H9 (cell line): ENCODE measurements around the gene BOD1L1. TPM values are rescaled to one million over a fixed set of nuclear protein-coding genes. Genes with fewer than 3 reads are reported as not detected.

ENCODE experiments used
- DNase-seq: peaks from one replicate; pipeline ENCODE4 v3.0.0-alpha.2; 2017
- H2AFZ ChIP-seq: one replicate; pipeline ENCODE4 v1.6.1; 2013; ENCODE audit warnings: mild to moderate bottlenecking, low read length, control low read depth, moderate library complexity
- H2AK5ac ChIP-seq: 2 replicates; pipeline ENCODE4 v1.6.1; 2013; ENCODE audit warnings: low read length, control low read depth, mixed read lengths; ENCODE audit not compliant: insufficient read length
- H2BK120ac ChIP-seq: one replicate; pipeline ENCODE4 v1.6.1; 2013; ENCODE audit warnings: low read depth, mild to moderate bottlenecking, low read length, control low read depth, inconsistent platforms; ENCODE audit not compliant: poor library complexity, severe bottlenecking
- H2BK12ac ChIP-seq: 2 replicates; pipeline ENCODE4 v1.6.1; 2013; ENCODE audit warnings: low read length, control low read depth, mixed read lengths, low read depth; ENCODE audit not compliant: insufficient read length
- H2BK15ac ChIP-seq: 2 replicates; pipeline ENCODE4 v1.6.1; 2013; ENCODE audit warnings: low read depth, low read length, control low read depth
- H2BK20ac ChIP-seq: one replicate; pipeline ENCODE4 v1.6.1; 2013; ENCODE audit warnings: low read depth, mild to moderate bottlenecking, low read length, control low read depth, inconsistent platforms; ENCODE audit not compliant: poor library complexity, severe bottlenecking
- H2BK5ac ChIP-seq: 2 replicates; pipeline ENCODE4 v1.6.1; 2013; ENCODE audit warnings: low read length, control low read depth, mixed read lengths; ENCODE audit not compliant: insufficient read length
- H3K14ac ChIP-seq: 2 replicates; pipeline ENCODE4 v1.6.1; 2013; ENCODE audit warnings: low read length, control low read depth; ENCODE audit not compliant: insufficient read depth
- H3K18ac ChIP-seq: 2 replicates; pipeline ENCODE4 v1.6.1; 2013; ENCODE audit warnings: low read depth, mild to moderate bottlenecking, mixed read lengths, low read length, control low read depth; ENCODE audit not compliant: insufficient read length
- H3K23ac ChIP-seq: 2 replicates; pipeline ENCODE4 v1.6.1; 2013; ENCODE audit warnings: low read length, control low read depth, mixed read lengths, low read depth; ENCODE audit not compliant: insufficient read length
- H3K23me2 ChIP-seq: 2 replicates; pipeline ENCODE4 v1.6.1; 2013; ENCODE audit warnings: low read depth, mild to moderate bottlenecking, mixed read lengths, low read length, control low read depth; ENCODE audit not compliant: insufficient read length, poor library complexity, severe bottlenecking
- H3K27ac ChIP-seq: 2 replicates; pipeline ENCODE4 v1.5.1; 2013; ENCODE audit warnings: low read length, control low read depth, mixed read lengths, low read depth; ENCODE audit not compliant: insufficient read length
- H3K27me3 ChIP-seq: 2 replicates; pipeline ENCODE4 v1.6.1; 2013; ENCODE audit warnings: low read length, control low read depth, inconsistent platforms; ENCODE audit not compliant: insufficient read depth
- H3K4ac ChIP-seq: 2 replicates; pipeline ENCODE4 v1.6.1; 2013; ENCODE audit warnings: low read depth, mild to moderate bottlenecking, control low read depth, inconsistent platforms, low read length, moderate library complexity
- H3K4me1 ChIP-seq: 2 replicates; pipeline ENCODE4 v1.6.1; 2013; ENCODE audit warnings: low read length, control low read depth, inconsistent platforms; ENCODE audit not compliant: insufficient read depth
- H3K4me2 ChIP-seq: 2 replicates; pipeline ENCODE4 v1.6.1; 2013; ENCODE audit warnings: low read length, control low read depth, mixed read lengths; ENCODE audit not compliant: insufficient read length, insufficient read depth
- H3K56ac ChIP-seq: 2 replicates; pipeline ENCODE4 v1.6.1; 2013; ENCODE audit warnings: low read depth, mild to moderate bottlenecking, mixed read lengths, low read length, control low read depth; ENCODE audit not compliant: insufficient read length
- H3K79me1 ChIP-seq: 2 replicates; pipeline ENCODE4 v1.6.1; 2013; ENCODE audit warnings: low read depth, mild to moderate bottlenecking, moderate library complexity, low read length, control low read depth, inconsistent platforms; ENCODE audit not compliant: insufficient read depth, poor library complexity, severe bottlenecking
- H3K79me2 ChIP-seq: 2 replicates; pipeline ENCODE4 v1.6.1; 2013; ENCODE audit warnings: low read length, control low read depth, inconsistent platforms; ENCODE audit not compliant: insufficient read depth
- H3K9ac ChIP-seq: 2 replicates; pipeline ENCODE4 v1.6.1; 2013; ENCODE audit warnings: low read length, control low read depth, mixed read lengths; ENCODE audit not compliant: insufficient read length; ENCODE audit errors: extremely low read depth
- H3K9me3 ChIP-seq: one replicate; pipeline ENCODE4 v1.6.1; 2013; ENCODE audit warnings: low read depth, low read length, inconsistent platforms; ENCODE audit not compliant: control insufficient read depth
- H3T11ph ChIP-seq: one replicate; pipeline ENCODE4 v1.6.1; 2013; ENCODE audit warnings: mild to moderate bottlenecking, low read length, control low read depth, inconsistent platforms
- H4K20me1 ChIP-seq: one replicate; pipeline ENCODE4 v1.6.1; 2013; ENCODE audit not compliant: control insufficient read depth, insufficient read length, insufficient read depth
- H4K5ac ChIP-seq: 2 replicates; pipeline ENCODE4 v1.6.1; 2013; ENCODE audit warnings: low read depth, mild to moderate bottlenecking, mixed read lengths, low read length, control low read depth; ENCODE audit not compliant: insufficient read length
- H4K8ac ChIP-seq: replicated peaks from 2 replicates; pipeline ENCODE4 v1.6.1; 2013; ENCODE audit warnings: low read length, control low read depth, mixed read lengths, low read depth; ENCODE audit not compliant: insufficient read length
- H4K91ac ChIP-seq: 2 replicates; pipeline ENCODE4 v1.6.1; 2013; ENCODE audit warnings: low read depth, mild to moderate bottlenecking, moderate library complexity, mixed read lengths, low read length, control low read depth; ENCODE audit not compliant: insufficient read length
- H3K27ac Mint-ChIP-seq, 3 experiments: 2 replicates in 2 of 3; 3 replicates in 1 of 3; pipeline ENCODE4 v1.8.0; 2020 to 2021; ENCODE audit warnings: mixed read lengths in 3 of 3, mild to moderate bottlenecking in 1 of 3, moderate library complexity in 1 of 3
- H3K27me3 Mint-ChIP-seq: 2 replicates; pipeline ENCODE4 v1.8.0; 2021; ENCODE audit warnings: low read depth, mild to moderate bottlenecking, moderate library complexity, mixed read lengths
- H3K36me3 Mint-ChIP-seq, 3 experiments: 2 replicates in 2 of 3; 3 replicates in 1 of 3; pipeline ENCODE4 v1.8.0; 2020 to 2021; ENCODE audit warnings: low read depth in 3 of 3, mixed read lengths in 3 of 3; ENCODE audit not compliant: insufficient read depth in 1 of 3
- H3K4me1 Mint-ChIP-seq, 2 experiments: 2 replicates each; pipeline ENCODE4 v1.8.0; 2020; ENCODE audit warnings: mixed read lengths in 2 of 2
- H3K4me3 Mint-ChIP-seq, 2 experiments: 2 replicates in 1 of 2; 3 replicates in 1 of 2; pipeline ENCODE4 v1.8.0; 2020 to 2021; ENCODE audit warnings: mild to moderate bottlenecking in 2 of 2, mixed read lengths in 2 of 2, moderate library complexity in 1 of 2
- H3K9me3 Mint-ChIP-seq, 2 experiments: 2 replicates in 1 of 2; 3 replicates in 1 of 2; pipeline ENCODE4 v1.8.0; 2020; ENCODE audit warnings: mild to moderate bottlenecking in 2 of 2, mixed read lengths in 2 of 2, moderate library complexity in 1 of 2
- CTCF ChIP-seq: fragments of 200-600 bp; sonication (generic); conservative IDR thresholded peaks from 3 replicates; pipeline ENCODE4 v1.8.0; 2021; ENCODE audit warnings: antibody characterized with exemption, mild to moderate bottlenecking
- WGBS: extraction: QIAGEN DNeasy Blood & Tissue Kit; methylation state at CpG from one replicate; pipeline ENCODE4 v1.1.7; 2013; ENCODE audit warnings: missing lambda C conversion rate, low lambda C conversion rate, mixed read lengths; ENCODE audit not compliant: insufficient read length; ENCODE audit errors: extremely low coverage; 5-methylcytosine and 5-hydroxymethylcytosine counted together
- total RNA-seq: library from RNA; stranded (reverse); gene quantifications from 2 replicates; pipeline ENCODE4 v1.2.1, GENCODE V29; 2021

Gene BOD1L1
- total RNA-seq, 1 experiment from 2014 or later: 37.8 TPM

GRCh38 chr4:13545394-13545808 lies 82.1 kb downstream of the BOD1L1 start:
- DNase-seq: no peak
- peak overlapping the region; percentile 60 for H3K4me2 ChIP-seq
- H3K27ac ChIP-seq: no peak overlapping the region
- H3K79me2 ChIP-seq: no peaks in the 10 kb centered on the region
- H4K8ac ChIP-seq: no peak overlapping the region
- no peak overlapping the region for H3T11ph ChIP-seq
- peaks cover 61% of the 10 kb centered on the region for H3K27me3 ChIP-seq
- H3K27ac Mint-ChIP-seq: no peak overlapping the region
- H3K23me2 ChIP-seq: peaks cover 25% of the 10 kb centered on the region
- H3K27me3 Mint-ChIP-seq: peaks cover 93% of the 10 kb centered on the region
- no peak overlapping the region for H3K4ac ChIP-seq
- H3K56ac ChIP-seq: no peak overlapping the region
- peak overlapping the region; percentile 73 to 93; a peak in 4 of 5 replicates for H3K4me3 Mint-ChIP-seq
- no peak overlapping the region for H2BK20ac ChIP-seq
- peaks cover 3% of the 10 kb centered on the region for H4K20me1 ChIP-seq
- no peak overlapping the region for H2AFZ ChIP-seq
- H3K9me3 ChIP-seq: no peaks in the 10 kb centered on the region
- H2BK5ac ChIP-seq: no peak overlapping the region
- H3K4me1 Mint-ChIP-seq: peaks cover 39 to 44% of the 10 kb centered on the region in 2 experiments
- WGBS: 100% methylated on average over 1 of the region's 8 CpGs
- H3K9ac ChIP-seq: no peak overlapping the region
- no peak overlapping the region for H3K14ac ChIP-seq
- H4K91ac ChIP-seq: no peak overlapping the region
- H4K5ac ChIP-seq: no peak overlapping the region
- no peak overlapping the region for H2BK120ac ChIP-seq
- H2BK15ac ChIP-seq: no peak overlapping the region
- no peaks in the 10 kb centered on the region for H3K4me1 ChIP-seq
- no peak overlapping the region for H2BK12ac ChIP-seq
- no peak overlapping the region for H2AK5ac ChIP-seq
- H3K9me3 Mint-ChIP-seq: peaks cover 6 to 8% of the 10 kb centered on the region in 2 experiments; a peak in 4 of 5 replicates
- no peak overlapping the region for H3K23ac ChIP-seq
- H3K79me1 ChIP-seq: no peaks in the 10 kb centered on the region
- H3K18ac ChIP-seq: no peak overlapping the region
- no peaks in the 10 kb centered on the region; a peak in 1 of 7 replicates for H3K36me3 Mint-ChIP-seq
- TF ChIP-seq CTCF: no peak
